ENCODE data around the gene CYFIP2.

The CYFIP2 gene

GRCh38 chr5:157331807-157332206 lies 65.9 kb downstream of the CYFIP2 start:
- DNase-seq (ENCODE audit: extremely low spot score) = no peak
- ChIA-PET CTCF (no interaction called here), POLR2A (no interaction called here)
- TF ChIP-seq NFRKB (IDR thresholded peaks at IDR 0.05) (no peak), ARNT (IDR thresholded peaks at IDR 0.05) (no peak), BHLHE40 (IDR thresholded peaks at IDR 0.05; ENCODE audit: borderline replicate concordance) (no peak), FOXA1 (IDR thresholded peaks at IDR 0.05) (no peak), TARDBP (IDR thresholded peaks at IDR 0.05) (no peak), ELF4 (IDR thresholded peaks at IDR 0.05) (no peak), PKNOX1 (IDR thresholded peaks at IDR 0.05) (no peak), FOXM1 (IDR thresholded peaks at IDR 0.05; ENCODE audit: borderline replicate concordance) (no peak), HDGF (IDR thresholded peaks at IDR 0.05; ENCODE audit: borderline replicate concordance) (no peak), L3MBTL2 (conservative IDR thresholded peaks at IDR 0.05) (no peak), SUZ12 (IDR thresholded peaks at IDR 0.05) (no peak), ZNF384 (IDR thresholded peaks at IDR 0.05) (no peak), SP1 (IDR thresholded peaks at IDR 0.05) (no peak), FOXK2 (IDR thresholded peaks at IDR 0.05) (no peak)

GRCh38 chr5:157335534-157336422 lies 69.9 kb downstream of the CYFIP2 start:
- no peak for TF ChIP-seq FOXK2 (IDR thresholded peaks at IDR 0.05)
- no peak for TF ChIP-seq ELF4 (IDR thresholded peaks at IDR 0.05)
- no peak for TF ChIP-seq ARNT (IDR thresholded peaks at IDR 0.05)
- no peak for TF ChIP-seq LEF1 (IDR thresholded peaks at IDR 0.05; ENCODE audit: borderline replicate concordance)
- TF ChIP-seq NFRKB (IDR thresholded peaks at IDR 0.05) = no peak
- TF ChIP-seq ZNF384 (IDR thresholded peaks at IDR 0.05) = no peak
- no peak for TF ChIP-seq HDGF (IDR thresholded peaks at IDR 0.05; ENCODE audit: borderline replicate concordance)
- TF ChIP-seq CTBP1 (IDR thresholded peaks at IDR 0.05; ENCODE audit: borderline replicate concordance) = no peak
- no peak for TF ChIP-seq FOXA1 (IDR thresholded peaks at IDR 0.05)
- TF ChIP-seq SP1 (IDR thresholded peaks at IDR 0.05) = no peak
- no peak for TF ChIP-seq L3MBTL2 (conservative IDR thresholded peaks at IDR 0.05)
- no peak for TF ChIP-seq FOXM1 (IDR thresholded peaks at IDR 0.05; ENCODE audit: borderline replicate concordance)
- TF ChIP-seq BHLHE40 (IDR thresholded peaks at IDR 0.05; ENCODE audit: borderline replicate concordance) = no peak
- TF ChIP-seq TARDBP (IDR thresholded peaks at IDR 0.05) = no peak
- TF ChIP-seq PKNOX1 (IDR thresholded peaks at IDR 0.05) = no peak
- no peak for TF ChIP-seq SUZ12 (IDR thresholded peaks at IDR 0.05)
- DNase-seq (ENCODE audit: extremely low spot score) = no peak
- CTCF ChIA-PET = interaction anchor here (1.0 to 1.1 kb wide), 2 partner anchors 19 to 82 kb away, joined by 3 to 4 read pairs; no protein-coding TSS in a partner anchor
- POLR2A ChIA-PET = interaction anchor here (0.6 to 1.2 kb wide), 2 partner anchors 8 to 193 kb away, joined by 3 read pairs; partner anchors contain the start of gene MED7

- TF ChIP-seq FOXM1 (IDR thresholded peaks at IDR 0.05; ENCODE audit: borderline replicate concordance) (no peak), FOXK2 (IDR thresholded peaks at IDR 0.05) (no peak), ARNT (IDR thresholded peaks at IDR 0.05) (no peak), BHLHE40 (IDR thresholded peaks at IDR 0.05; ENCODE audit: borderline replicate concordance) (no peak), ELF4 (IDR thresholded peaks at IDR 0.05) (no peak), TARDBP (IDR thresholded peaks at IDR 0.05) (no peak), SUZ12 (IDR thresholded peaks at IDR 0.05) (no peak), CTBP1 (IDR thresholded peaks at IDR 0.05; ENCODE audit: borderline replicate concordance) (no peak), LEF1 (IDR thresholded peaks at IDR 0.05; ENCODE audit: borderline replicate concordance) (no peak), L3MBTL2 (conservative IDR thresholded peaks at IDR 0.05) (no peak), NFRKB (IDR thresholded peaks at IDR 0.05) (no peak), HDGF (IDR thresholded peaks at IDR 0.05; ENCODE audit: borderline replicate concordance) (no peak), ZNF384 (IDR thresholded peaks at IDR 0.05) (no peak), SP1 (IDR thresholded peaks at IDR 0.05) (no peak), PKNOX1 (IDR thresholded peaks at IDR 0.05) (no peak), FOXA1 (IDR thresholded peaks at IDR 0.05) (no peak)
- no peak for DNase-seq (ENCODE audit: extremely low spot score)
- POLR2A ChIA-PET = interaction anchor here (1.2 kb wide), 1 partner anchor 9 kb away, joined by 3 read pairs; no protein-coding TSS in a partner anchor
- CTCF ChIA-PET = interaction anchor here (1.0 kb wide), 1 partner anchor 18 kb away, joined by 4 read pairs; no protein-coding TSS in a partner anchor
Observed at GRCh38 chr5:157336423-157336744, 70.5 kb downstream of the CYFIP2 start.

- POLR2A ChIA-PET = no interaction called here
- TF ChIP-seq ZNF384 (IDR thresholded peaks at IDR 0.05) (no peak), SUZ12 (IDR thresholded peaks at IDR 0.05) (no peak), TARDBP (IDR thresholded peaks at IDR 0.05) (no peak), BHLHE40 (IDR thresholded peaks at IDR 0.05; ENCODE audit: borderline replicate concordance) (no peak), CTBP1 (IDR thresholded peaks at IDR 0.05; ENCODE audit: borderline replicate concordance) (no peak), ELF4 (IDR thresholded peaks at IDR 0.05) (no peak)
- no peak for DNase-seq (ENCODE audit: extremely low spot score)
- CTCF ChIA-PET = no interaction called here
Observed at GRCh38 chr5:157339409-157339808, 73.5 kb downstream of the CYFIP2 start.

GRCh38 chr5:157342822-157343402 lies 77.0 kb downstream of the CYFIP2 start:
- no peak for TF ChIP-seq FOXM1 (IDR thresholded peaks at IDR 0.05; ENCODE audit: borderline replicate concordance)
- no peak for TF ChIP-seq L3MBTL2 (conservative IDR thresholded peaks at IDR 0.05)
- no peak for TF ChIP-seq ELF4 (IDR thresholded peaks at IDR 0.05)
- TF ChIP-seq HDGF (IDR thresholded peaks at IDR 0.05; ENCODE audit: borderline replicate concordance) = no peak
- TF ChIP-seq ZNF384 (IDR thresholded peaks at IDR 0.05) = no peak
- no peak for TF ChIP-seq FOXK2 (IDR thresholded peaks at IDR 0.05)
- no peak for TF ChIP-seq FOXA1 (IDR thresholded peaks at IDR 0.05)
- no peak for TF ChIP-seq PKNOX1 (IDR thresholded peaks at IDR 0.05)
- TF ChIP-seq TARDBP (IDR thresholded peaks at IDR 0.05) = no peak
- no peak for TF ChIP-seq BHLHE40 (IDR thresholded peaks at IDR 0.05; ENCODE audit: borderline replicate concordance)
- no peak for TF ChIP-seq NFRKB (IDR thresholded peaks at IDR 0.05)
- no peak for TF ChIP-seq SP1 (IDR thresholded peaks at IDR 0.05)
- CTCF ChIA-PET = interaction anchor here (0.6 to 1.7 kb wide), 13 partner anchors 9 to 376 kb away, joined by 3 to 6 read pairs (median 3); no protein-coding TSS in a partner anchor
- peak; percentile 69 for DNase-seq (ENCODE audit: extremely low spot score)

More at GRCh38 chr5:157342822-157343402, 77.0 kb downstream of the CYFIP2 start:
- POLR2A ChIA-PET = no interaction called here

Data from HEK293T (cell line).